HepG2 (cell line): ENCODE measurements around the gene SEC61G. TPM values are rescaled to one million over a fixed set of nuclear protein-coding genes. Genes with fewer than 3 reads are reported as not detected.

Experiments
- AGO2 ChIP-seq: fragments of 200-400 bp; formaldehyde crosslinking; optimal IDR thresholded peaks from 2 replicates; pipeline ENCODE3; 2017; ENCODE audit warnings: mild to moderate bottlenecking, low read depth, low read length, moderate library complexity
- ATF4 ChIP-seq, 2 experiments: fragments of 450-650 bp in 1 of 2; sonication (generic) in 1 of 2; formaldehyde crosslinking; IDR thresholded peaks; 2 replicates each; pipeline versions ENCODE4 v1.5.0 to v1.8.0; 2020 to 2022; ENCODE audit warnings: mild to moderate bottlenecking in 1 of 2, missing genetic modification reagents in 1 of 2
- DNMT1 ChIP-seq: sonication (generic); formaldehyde crosslinking; IDR thresholded peaks from 2 replicates; pipeline ENCODE4 v1.5.1; 2020; ENCODE audit warnings: mild to moderate bottlenecking, missing genetic modification reagents
- ETV5 ChIP-seq: IDR thresholded peaks from 2 replicates; pipeline ENCODE4 v1.6.1; 2018; ENCODE audit warnings: missing biosample characterization, missing genetic modification reagents, inconsistent platforms, borderline replicate concordance
- FOXC1 ChIP-seq: sonication (generic); formaldehyde crosslinking; IDR thresholded peaks from 2 replicates; pipeline ENCODE4 v1.8.0; 2022; ENCODE audit warnings: mild to moderate bottlenecking, missing genetic modification reagents, borderline replicate concordance
- GLMP ChIP-seq: sonication (generic); formaldehyde crosslinking; IDR thresholded peaks from 2 replicates; pipeline ENCODE4 v1.9.0; 2021; ENCODE audit warnings: missing genetic modification reagents, mild to moderate bottlenecking, borderline replicate concordance
- KDM6A ChIP-seq: IDR thresholded peaks from 2 replicates; pipeline ENCODE4 v1.6.1; 2016; ENCODE audit warnings: low read depth
- RFX5 ChIP-seq: IDR thresholded peaks from 2 replicates; pipeline ENCODE4 v1.6.1; 2011; ENCODE audit warnings: low read depth, low read length, improper control_type of control experiment
- SETDB1 ChIP-seq: sonication (generic); formaldehyde crosslinking; IDR thresholded peaks from 2 replicates; pipeline ENCODE4 v1.5.1; 2020; ENCODE audit warnings: missing genetic modification reagents, mild to moderate bottlenecking, borderline replicate concordance
- SRSF4 ChIP-seq: fragments of 200-400 bp; formaldehyde crosslinking; IDR thresholded peaks from one replicate; pipeline ENCODE4 v1.6.1; 2018; ENCODE audit warnings: mild to moderate bottlenecking, low read depth, low read length, moderate library complexity; ENCODE audit not compliant: poor library complexity, severe bottlenecking
- ZBTB1 ChIP-seq: sonication (generic); formaldehyde crosslinking; IDR thresholded peaks from 2 replicates; pipeline ENCODE4 v1.4.0; 2020; ENCODE audit warnings: missing genetic modification reagents, borderline replicate concordance
- ZNF205 ChIP-seq: IDR thresholded peaks from 2 replicates; pipeline ENCODE4 v1.6.1; 2018; ENCODE audit warnings: missing biosample characterization, missing genetic modification reagents
- ZNF235 ChIP-seq: sonication (generic); formaldehyde crosslinking; IDR thresholded peaks from 2 replicates; pipeline ENCODE4 v1.8.1; 2023; ENCODE audit warnings: mild to moderate bottlenecking, missing genetic modification reagents, borderline replicate concordance
- ZNF318 ChIP-seq: sonication (generic); formaldehyde crosslinking; IDR thresholded peaks from 2 replicates; pipeline ENCODE4 v1.4.0; 2020; ENCODE audit warnings: mild to moderate bottlenecking, missing genetic modification reagents
- ZNF530 ChIP-seq: sonication (generic); formaldehyde crosslinking; IDR thresholded peaks from 2 replicates; pipeline ENCODE4 v1.5.0; 2020; ENCODE audit warnings: low read depth, mild to moderate bottlenecking, missing genetic modification reagents
- polyA plus RNA-seq, 8 experiments: library from polyadenylated mRNA; depleted of rRNA in 3 of 8; stranded (reverse) in 7 of 8; unstranded in 1 of 8; fragments of >200 nt; fragmentation: Illumina TruSeq in 4 of 8; extraction: Trizol in 4 of 8; gene quantifications; 2 replicates each; pipeline versions ENCODE4 v1.2.1 to v1.2.3, GENCODE V29; 2011 to 2016; ENCODE audit warnings: low read depth in 4 of 8, missing spikeins in 1 of 8, mixed read lengths in 1 of 8; ENCODE audit not compliant: insufficient read depth in 1 of 8
- total RNA-seq, 5 experiments: library from RNA; depleted of rRNA; stranded (reverse); fragments of >200 nt; fragmentation: Illumina TruSeq; extraction: Trizol; gene quantifications; 2 replicates each; pipeline ENCODE4 v1.2.3, GENCODE V29; 2016; ENCODE audit warnings: low read depth in 1 of 5

Gene SEC61G
- total and polyA plus RNA-seq, 2 of the 13 experiments (the other 11 are each of a cell fraction or from before 2014, with no cell fraction given), result 126 to 328 TPM

- TF ChIP-seq ZNF318 (CRISPR knock-in tag) (0 out of 2 replicates have a peak, but pooled peaks have one; percentile 40), KDM6A (no peak), AGO2 (peak; percentile 82), SRSF4 (no peak), ETV5 (CRISPR knock-in tag) (peak; percentile 58), ZBTB1 (no peak), ZNF205 (CRISPR knock-in tag) (0 out of 2 replicates have a peak, but pooled peaks have one; percentile 40), ATF4 (CRISPR knock-in tag; IDR thresholded peaks at IDR 0.05) (no peak), SETDB1 (no peak), DNMT1 (CRISPR knock-in tag) (peak; percentile 68; the same call in 1 of the 2 replicates), RFX5 (no peak), ZNF235 (CRISPR knock-in tag) (peak; percentile 41; the same call in 1 of the 2 replicates), ZNF530 (CRISPR knock-in tag) (no peak), GLMP (peak; percentile 46; the same call in 1 of the 2 replicates), FOXC1 (CRISPR knock-in tag) (no peak)
Observed at GRCh38 chr7:54758702-54759592, at the start of gene SEC61G (continued).
